Activated B cell treated with CpG ODN at 0.5 μM for 24 hours (primary cell): Measurements from ENCODE around the gene NPAS3. TPM values are rescaled to one million over a fixed set of nuclear protein-coding genes. Genes with fewer than 3 reads are reported as not detected.

Source experiments
- ATAC-seq: fragments of 200-7000 bp; cut with Tn5 transposase; one replicate; pipeline ENCODE4 v1.10.0; 2021; ENCODE audit warnings: low read depth, mild to moderate bottlenecking, moderate library complexity
- CTCF ChIA-PET: fragments of 350-600 bp; sonication (Branson Sonifier 250); formaldehyde crosslinking; loops from one replicate; lab custom pipeline; 2021; ENCODE audit warnings: antibody characterized with exemption; lab: Charles Lee
- POLR2A ChIA-PET: fragments of 350-600 bp; sonication (Branson Sonifier 250); formaldehyde crosslinking; loops from one replicate; lab custom pipeline; 2021; ENCODE audit warnings: antibody characterized with exemption; lab: Charles Lee
- DNase-seq: peaks from one replicate; pipeline ENCODE4 v3.0.0; 2022
- H3K27ac Mint-ChIP-seq: one replicate; pipeline ENCODE4 v1.8.0; 2020; ENCODE audit warnings: mixed read lengths
- H3K27me3 Mint-ChIP-seq: one replicate; pipeline ENCODE4 v1.8.0; 2021; ENCODE audit warnings: mixed read lengths
- H3K36me3 Mint-ChIP-seq: one replicate; pipeline ENCODE4 v1.8.0; 2021; ENCODE audit warnings: low read depth, mixed read lengths
- H3K4me1 Mint-ChIP-seq: one replicate; pipeline ENCODE4 v1.8.0; 2021; ENCODE audit warnings: mixed read lengths
- H3K4me3 Mint-ChIP-seq: one replicate; pipeline ENCODE4 v1.8.0; 2020; ENCODE audit warnings: mild to moderate bottlenecking, mixed read lengths
- H3K9me3 Mint-ChIP-seq: one replicate; pipeline ENCODE4 v1.8.0; 2020; ENCODE audit warnings: mixed read lengths
- intact Hi-C: fragments of 100-400 bp; cut with micrococcal nuclease; formaldehyde crosslinking; loops from one replicate; pipeline ENCODE4 v1.15.1; 2024
- total RNA-seq: library from RNA; stranded (reverse); gene quantifications from 2 replicates; pipeline ENCODE4 v1.2.3, GENCODE V29; 2022
- TF ChIP-seq, protein P1 (sequence below): fragments of 200-600 bp; IDR thresholded peaks from one replicate; pipeline ENCODE4 v1.8.0; 2022; ENCODE audit warnings: antibody characterized with exemption, mild to moderate bottlenecking

The NPAS3 gene
- total RNA-seq, 1 donor from 2014 or later = not detected

DNA sequence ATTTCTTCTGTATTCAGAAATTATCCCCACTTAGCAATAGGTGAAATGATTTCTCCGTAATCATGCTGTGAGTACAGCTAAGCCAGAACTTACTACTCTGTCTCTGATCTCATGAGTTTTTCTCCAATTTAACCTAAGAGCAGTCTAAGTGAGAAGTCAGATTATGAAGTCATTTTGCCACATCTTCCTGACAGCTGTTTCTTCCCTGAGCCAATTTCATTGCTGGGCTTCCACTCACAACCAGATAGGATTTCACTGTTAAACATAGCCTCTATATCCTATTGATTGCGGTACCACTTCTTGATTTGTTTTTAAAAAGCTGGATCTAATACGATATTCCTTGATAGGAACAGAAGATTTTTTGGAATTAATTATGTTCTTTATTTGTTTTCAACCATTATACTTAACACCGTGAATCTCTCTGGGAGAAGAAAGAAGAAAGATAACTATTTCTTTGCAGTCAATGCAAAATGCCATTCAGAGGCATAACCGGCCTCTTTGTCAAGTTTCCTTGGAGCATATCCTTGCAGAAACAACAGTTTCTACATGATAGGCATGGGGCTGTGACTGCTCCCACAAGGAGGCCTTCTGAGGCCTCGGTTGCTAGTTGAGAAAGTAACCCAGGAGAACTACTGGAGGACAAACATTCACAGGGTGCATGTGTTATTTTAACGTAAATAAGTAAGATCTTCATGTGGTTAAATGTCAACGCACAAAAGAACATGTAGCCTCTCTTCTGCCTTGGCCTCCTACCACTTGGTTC, 212.2 kb downstream of the NPAS3 start:
- Mint-ChIP-seq H3K36me3 (no peaks in the 10 kb centered on the region), H3K27me3 (no peaks in the 10 kb centered on the region), H3K4me3 (no peak overlapping the region), H3K4me1 (no peaks in the 10 kb centered on the region), H3K9me3 (peaks cover 2% of the 10 kb centered on the region), H3K27ac (no peak overlapping the region)
- ATAC-seq (no peak), DNase-seq (no peak)
- intact Hi-C loops = no loop called here
- CTCF ChIA-PET = no interaction called here
- POLR2A ChIA-PET = no interaction called here
- TF ChIP-seq, protein P1, sequence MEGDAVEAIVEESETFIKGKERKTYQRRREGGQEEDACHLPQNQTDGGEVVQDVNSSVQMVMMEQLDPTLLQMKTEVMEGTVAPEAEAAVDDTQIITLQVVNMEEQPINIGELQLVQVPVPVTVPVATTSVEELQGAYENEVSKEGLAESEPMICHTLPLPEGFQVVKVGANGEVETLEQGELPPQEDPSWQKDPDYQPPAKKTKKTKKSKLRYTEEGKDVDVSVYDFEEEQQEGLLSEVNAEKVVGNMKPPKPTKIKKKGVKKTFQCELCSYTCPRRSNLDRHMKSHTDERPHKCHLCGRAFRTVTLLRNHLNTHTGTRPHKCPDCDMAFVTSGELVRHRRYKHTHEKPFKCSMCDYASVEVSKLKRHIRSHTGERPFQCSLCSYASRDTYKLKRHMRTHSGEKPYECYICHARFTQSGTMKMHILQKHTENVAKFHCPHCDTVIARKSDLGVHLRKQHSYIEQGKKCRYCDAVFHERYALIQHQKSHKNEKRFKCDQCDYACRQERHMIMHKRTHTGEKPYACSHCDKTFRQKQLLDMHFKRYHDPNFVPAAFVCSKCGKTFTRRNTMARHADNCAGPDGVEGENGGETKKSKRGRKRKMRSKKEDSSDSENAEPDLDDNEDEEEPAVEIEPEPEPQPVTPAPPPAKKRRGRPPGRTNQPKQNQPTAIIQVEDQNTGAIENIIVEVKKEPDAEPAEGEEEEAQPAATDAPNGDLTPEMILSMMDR = no peak

GRCh38 chr14:33163109-33163508, 224.4 kb downstream of the NPAS3 start:
- no peak overlapping the region for H3K27ac Mint-ChIP-seq
- no peak overlapping the region for H3K4me3 Mint-ChIP-seq
- POLR2A ChIA-PET = no interaction called here
- no peaks in the 10 kb centered on the region for H3K4me1 Mint-ChIP-seq
- TF ChIP-seq, protein P1 = no peak
- CTCF ChIA-PET = no interaction called here
- DNase-seq (no peak), ATAC-seq (no peak)
- H3K36me3 Mint-ChIP-seq = no peaks in the 10 kb centered on the region
- intact Hi-C loops = no loop called here
- no peaks in the 10 kb centered on the region for H3K27me3 Mint-ChIP-seq
- no peaks in the 10 kb centered on the region for H3K9me3 Mint-ChIP-seq

DNA sequence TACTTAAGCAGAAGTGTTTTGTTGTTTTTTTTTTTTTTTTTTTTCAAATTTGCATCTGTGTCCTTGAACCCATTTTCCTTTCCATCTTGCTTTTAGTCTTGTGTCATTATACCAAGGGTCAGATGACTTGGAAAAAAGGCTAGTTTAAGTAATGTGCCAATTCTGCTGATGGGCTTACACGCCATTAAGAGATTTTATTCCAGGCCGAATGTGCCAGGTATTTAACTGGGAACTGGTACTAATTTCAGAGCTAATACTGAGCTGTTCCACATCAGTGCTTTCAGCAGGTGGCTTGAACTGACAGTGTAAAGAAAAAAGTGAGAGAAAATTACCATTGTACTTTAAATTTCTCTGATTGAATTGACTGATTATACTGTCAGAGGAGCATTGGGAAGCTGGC, 224.9 kb downstream of the NPAS3 start:
- H3K4me3 Mint-ChIP-seq = no peak overlapping the region
- no peak for DNase-seq
- H3K36me3 Mint-ChIP-seq = no peaks in the 10 kb centered on the region
- ATAC-seq = no peak
- TF ChIP-seq, protein P1 = no peak
- no peaks in the 10 kb centered on the region for H3K27me3 Mint-ChIP-seq
- CTCF ChIA-PET = no interaction called here
- H3K27ac Mint-ChIP-seq = no peak overlapping the region
- intact Hi-C loops = no loop called here
- H3K9me3 Mint-ChIP-seq = no peaks in the 10 kb centered on the region
- H3K4me1 Mint-ChIP-seq = no peaks in the 10 kb centered on the region
- POLR2A ChIA-PET = no interaction called here

DNA sequence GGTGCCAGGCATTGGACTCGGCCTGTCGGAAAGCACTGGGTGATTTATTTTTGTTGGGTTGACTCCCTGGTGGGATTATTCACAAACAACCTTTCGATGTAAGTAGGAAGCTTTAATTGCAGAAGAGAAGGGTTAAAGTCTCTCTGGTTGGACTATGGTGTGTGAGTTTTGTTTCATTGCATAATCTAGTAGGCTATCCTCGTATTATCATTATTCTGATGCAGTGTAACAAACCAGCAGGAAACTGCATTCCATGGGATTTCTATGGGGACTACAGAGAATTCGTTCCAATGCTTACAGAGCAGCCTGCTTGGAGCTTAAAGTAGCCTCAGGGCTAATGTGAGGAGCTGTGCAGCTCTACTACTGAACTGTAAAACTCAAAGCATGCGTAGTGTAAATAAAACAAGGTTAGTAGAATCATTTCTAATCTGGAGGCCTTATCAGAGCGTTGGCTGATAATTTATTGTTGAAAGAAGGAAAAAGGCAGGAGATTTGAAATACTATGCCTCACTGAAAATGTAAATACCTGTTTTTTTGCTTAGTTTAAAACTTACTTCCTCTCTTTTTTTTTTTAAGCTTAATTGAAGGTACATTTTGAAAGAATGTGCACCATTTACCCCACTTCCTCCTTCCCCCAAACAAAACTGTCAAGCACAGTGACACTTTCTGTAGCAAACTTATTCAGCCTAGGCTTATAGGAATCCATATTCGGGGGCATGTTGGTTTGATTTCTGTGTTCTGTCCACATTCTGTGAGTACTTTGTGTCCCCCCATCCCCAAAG, 226.7 kb downstream of the NPAS3 start:
- no peaks in the 10 kb centered on the region for H3K9me3 Mint-ChIP-seq
- POLR2A ChIA-PET = no interaction called here
- intact Hi-C loops = no loop called here
- CTCF ChIA-PET = no interaction called here
- H3K27ac Mint-ChIP-seq = no peak overlapping the region
- DNase-seq = no peak
- H3K4me3 Mint-ChIP-seq = no peak overlapping the region
- no peaks in the 10 kb centered on the region for H3K36me3 Mint-ChIP-seq
- no peaks in the 10 kb centered on the region for H3K27me3 Mint-ChIP-seq
- no peak for ATAC-seq
- no peaks in the 10 kb centered on the region for H3K4me1 Mint-ChIP-seq
- TF ChIP-seq, protein P1 = no peak

- H3K4me1 Mint-ChIP-seq = no peaks in the 10 kb centered on the region
- ATAC-seq (no peak), DNase-seq (no peak)
- POLR2A ChIA-PET = no interaction called here
- CTCF ChIA-PET = no interaction called here
- TF ChIP-seq, protein P1 = no peak
- intact Hi-C loops = no loop called here
- no peak overlapping the region for H3K4me3 Mint-ChIP-seq
- H3K27ac Mint-ChIP-seq = no peak overlapping the region
- no peaks in the 10 kb centered on the region for H3K27me3 Mint-ChIP-seq
- H3K36me3 Mint-ChIP-seq = no peaks in the 10 kb centered on the region
- no peaks in the 10 kb centered on the region for H3K9me3 Mint-ChIP-seq
Observed at GRCh38 chr14:33165926-33166289, 227.2 kb downstream of the NPAS3 start.
